Bladder microvascular endothelial cell (primary cell): ENCODE data around the gene SKOR1. TPM values are rescaled to one million over a fixed set of nuclear protein-coding genes. Genes with fewer than 3 reads are reported as not detected.

Experiments used
- total RNA-seq: library from RNA; depleted of rRNA; stranded (reverse); fragments of >200 nt; gene quantifications from 2 replicates; pipeline ENCODE4 v1.2.3, GENCODE V29; 2014

SKOR1 gene, protein sequence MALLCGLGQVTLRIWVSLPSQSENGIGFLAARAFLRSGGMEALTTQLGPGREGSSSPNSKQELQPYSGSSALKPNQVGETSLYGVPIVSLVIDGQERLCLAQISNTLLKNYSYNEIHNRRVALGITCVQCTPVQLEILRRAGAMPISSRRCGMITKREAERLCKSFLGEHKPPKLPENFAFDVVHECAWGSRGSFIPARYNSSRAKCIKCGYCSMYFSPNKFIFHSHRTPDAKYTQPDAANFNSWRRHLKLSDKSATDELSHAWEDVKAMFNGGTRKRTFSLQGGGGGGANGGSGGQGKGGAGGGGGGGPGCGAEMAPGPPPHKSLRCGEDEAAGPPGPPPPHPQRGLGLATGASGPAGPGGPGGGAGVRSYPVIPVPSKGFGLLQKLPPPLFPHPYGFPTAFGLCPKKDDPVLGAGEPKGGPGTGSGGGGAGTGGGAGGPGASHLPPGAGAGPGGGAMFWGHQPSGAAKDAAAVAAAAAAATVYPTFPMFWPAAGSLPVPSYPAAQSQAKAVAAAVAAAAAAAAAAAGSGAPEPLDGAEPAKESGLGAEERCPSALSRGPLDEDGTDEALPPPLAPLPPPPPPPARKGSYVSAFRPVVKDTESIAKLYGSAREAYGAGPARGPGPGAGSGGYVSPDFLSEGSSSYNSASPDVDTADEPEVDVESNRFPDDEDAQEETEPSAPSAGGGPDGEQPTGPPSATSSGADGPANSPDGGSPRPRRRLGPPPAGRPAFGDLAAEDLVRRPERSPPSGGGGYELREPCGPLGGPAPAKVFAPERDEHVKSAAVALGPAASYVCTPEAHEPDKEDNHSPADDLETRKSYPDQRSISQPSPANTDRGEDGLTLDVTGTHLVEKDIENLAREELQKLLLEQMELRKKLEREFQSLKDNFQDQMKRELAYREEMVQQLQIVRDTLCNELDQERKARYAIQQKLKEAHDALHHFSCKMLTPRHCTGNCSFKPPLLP
- under 0.01 TPM in 1 of 2 replicates, not detected in the other for total RNA-seq

DNA sequence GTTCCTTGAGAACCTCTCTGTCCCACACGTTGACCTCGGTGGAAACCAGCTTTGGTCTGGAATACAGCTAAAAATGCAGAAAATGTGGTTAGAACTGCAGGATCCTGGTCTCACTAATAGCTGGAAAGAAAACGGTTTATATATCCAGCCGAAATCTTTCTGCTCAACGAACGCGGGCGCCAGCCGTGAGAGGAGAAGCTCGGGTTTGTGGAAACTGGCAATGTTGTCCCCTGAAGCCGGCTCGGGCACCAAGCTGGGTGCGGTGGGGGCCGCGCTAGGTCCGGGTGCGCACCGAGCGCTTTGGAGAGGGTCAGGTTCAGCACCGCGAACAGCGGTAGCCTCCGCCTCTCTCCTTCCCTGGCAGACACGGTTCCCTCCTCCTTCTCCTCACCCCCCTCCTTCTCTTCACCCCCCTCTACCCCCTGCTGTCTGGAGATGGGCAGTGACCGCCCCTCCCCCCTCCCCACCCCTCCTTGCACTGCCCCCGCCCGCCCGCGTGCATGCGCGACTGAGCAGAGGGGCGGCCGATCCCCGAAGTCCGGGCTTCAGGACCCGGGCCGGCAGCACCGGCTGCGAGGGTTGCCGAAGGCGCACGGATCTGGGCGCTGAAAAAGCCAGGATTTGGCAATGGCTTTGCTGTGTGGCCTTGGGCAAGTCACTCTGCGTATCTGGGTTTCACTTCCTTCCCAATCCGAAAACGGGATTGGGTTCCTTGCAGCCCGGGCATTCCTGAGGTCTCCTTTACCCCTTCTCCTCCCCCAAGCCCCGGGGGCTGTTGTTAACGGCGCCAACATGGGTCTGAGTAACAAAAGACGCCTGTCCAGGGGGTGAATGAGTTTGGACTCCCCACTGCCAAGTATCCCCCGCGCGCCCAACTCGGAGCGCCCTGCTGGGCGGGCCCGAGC lies at the start of gene SKOR1:
SKOR1 (plus strand) TSS at position 534 of the 905 bp plus-strand sequence; CDS start at position 628, 94 bp downstream.

DNA sequence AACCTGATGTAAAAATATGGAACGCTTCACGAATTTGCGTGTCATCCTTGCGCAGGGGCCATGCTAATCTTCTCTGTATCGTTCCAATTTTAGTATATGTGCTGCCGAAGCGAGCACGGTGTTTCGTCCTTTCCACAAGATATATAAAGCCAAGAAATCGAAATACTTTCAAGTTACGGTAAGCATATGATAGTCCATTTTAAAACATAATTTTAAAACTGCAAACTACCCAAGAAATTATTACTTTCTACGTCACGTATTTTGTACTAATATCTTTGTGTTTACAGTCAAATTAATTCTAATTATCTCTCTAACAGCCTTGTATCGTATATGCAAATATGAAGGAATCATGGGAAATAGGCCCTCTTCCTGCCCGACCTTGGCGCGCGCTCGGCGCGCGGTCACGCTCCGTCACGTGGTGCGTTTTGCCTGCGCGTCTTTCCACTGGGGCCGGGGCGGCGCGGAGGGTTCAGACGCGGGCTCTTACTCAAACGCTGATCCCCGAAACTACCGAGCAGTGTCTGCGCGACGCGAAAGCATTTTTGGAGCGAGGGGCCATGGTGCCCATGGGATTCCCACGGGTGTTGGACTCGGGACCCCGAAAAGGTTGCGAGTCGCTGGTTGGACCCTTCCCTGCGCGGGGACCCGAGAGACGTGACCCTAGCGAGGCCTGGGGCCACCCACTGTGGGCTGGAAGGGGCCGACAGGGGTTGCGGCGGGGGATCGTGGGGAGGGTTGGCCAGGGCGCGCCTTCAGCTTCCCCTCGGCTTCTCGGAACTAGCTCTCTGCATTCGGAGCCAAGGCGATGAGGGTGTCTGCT lies 14.8 kb downstream of the SKOR1 start, which contains the start of gene RNU6-1:
RNU6-1 (minus strand) TSS at position 117 of the 820 bp plus-strand sequence.

Other genes with a start within 250 kb of the SKOR1 start
- gene RNU6-1, start 14.5 kb downstream of the SKOR1 start, total RNA-seq, result not detected in 2 replicates
- gene PIAS1, start 228.8 kb downstream of the SKOR1 start, total RNA-seq, result 5.5 and 17.9 TPM in 2 replicates